LoVo (cell line): Measurements from ENCODE around the gene SUN2.

Source experiments
- DNase-seq: peaks from one replicate; pipeline ENCODE4 v3.0.0-alpha.2; 2016; ENCODE audit warnings: low spot score

Gene SUN2

DNA sequence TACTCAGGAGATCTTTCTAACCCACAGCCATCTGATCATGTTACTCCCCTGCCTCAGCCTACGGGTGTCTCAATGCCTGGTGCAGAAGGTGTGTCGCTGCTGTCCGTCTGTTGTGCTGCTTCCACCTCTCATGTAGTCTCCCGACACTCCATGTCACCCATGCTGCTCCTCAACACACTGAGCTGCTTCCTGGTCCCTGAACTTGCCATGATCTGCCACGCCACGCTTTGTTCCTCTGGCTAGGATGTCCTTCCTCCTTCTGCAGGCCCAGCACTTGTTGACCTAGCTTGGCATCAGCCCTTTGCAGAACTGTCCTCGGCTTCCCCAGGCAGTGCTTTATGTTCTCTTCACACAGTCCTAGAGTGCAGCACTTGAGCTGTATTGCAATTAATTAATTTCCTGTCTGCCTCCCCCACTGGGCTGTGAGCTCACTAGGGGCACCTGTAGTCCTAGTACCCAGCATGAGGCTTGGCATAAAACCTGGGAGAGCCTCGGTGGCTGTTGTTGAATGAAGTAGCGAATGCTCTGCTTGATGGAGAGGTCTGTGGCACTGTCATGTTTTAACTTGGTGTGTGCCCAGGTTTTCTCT lies 40.5 kb downstream of the SUN2 start:
- no peak for DNase-seq

DNA sequence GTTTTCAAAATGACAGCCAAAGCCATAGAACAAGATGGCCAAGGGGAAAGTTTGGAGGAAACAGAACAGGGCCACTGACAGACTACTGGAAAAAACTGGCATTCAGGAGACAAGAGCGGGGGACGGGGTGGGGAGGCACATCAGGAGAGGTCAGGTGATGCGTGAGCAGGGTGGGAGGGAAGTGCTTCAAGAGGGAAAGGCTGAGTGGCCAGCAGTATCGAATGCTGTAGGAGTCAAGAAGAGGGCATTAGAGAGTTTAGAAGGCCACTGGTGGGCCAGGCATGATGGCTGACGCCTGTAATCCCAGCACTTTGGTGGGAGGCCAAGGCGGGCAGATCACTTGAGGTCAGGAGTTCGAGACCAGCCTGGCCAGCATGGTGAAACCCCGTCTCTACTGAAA lies 41.9 kb downstream of the SUN2 start:
- DNase-seq: no peak

DNA sequence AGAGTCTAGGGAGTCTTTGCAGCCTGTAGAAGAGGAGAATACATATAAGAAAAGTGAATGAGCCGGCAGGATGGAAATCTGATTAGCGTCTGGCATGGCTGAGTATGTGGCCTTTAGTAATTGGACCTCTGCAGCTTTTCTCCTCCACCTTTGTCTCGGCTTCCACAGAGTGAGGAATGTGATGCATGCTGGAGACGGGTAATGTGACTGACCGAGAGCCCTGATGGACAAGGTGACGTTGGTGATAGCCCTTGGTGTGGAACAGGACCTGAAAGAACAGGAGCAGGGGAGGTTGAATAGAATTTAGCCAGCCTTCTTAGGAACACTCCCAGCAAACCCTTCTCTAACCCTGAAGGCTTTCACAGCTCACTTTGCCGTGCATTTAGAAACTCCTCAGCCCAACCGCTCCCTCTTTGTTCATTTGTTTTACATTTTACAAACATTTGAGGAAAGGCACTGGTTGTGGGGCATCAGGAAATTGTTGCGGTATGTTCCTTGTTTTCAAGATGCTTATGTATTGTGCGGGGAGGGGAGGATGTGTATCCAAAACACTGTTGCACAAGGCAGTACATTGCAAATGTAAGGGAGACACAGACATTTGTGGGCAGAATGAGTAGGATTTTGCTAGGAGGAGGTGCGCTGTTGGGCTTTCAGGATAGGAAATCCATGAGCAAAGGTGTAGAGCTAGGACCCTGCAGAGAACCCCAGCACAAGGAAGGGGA lies 43.2 kb downstream of the SUN2 start:
- no peak for DNase-seq

DNA sequence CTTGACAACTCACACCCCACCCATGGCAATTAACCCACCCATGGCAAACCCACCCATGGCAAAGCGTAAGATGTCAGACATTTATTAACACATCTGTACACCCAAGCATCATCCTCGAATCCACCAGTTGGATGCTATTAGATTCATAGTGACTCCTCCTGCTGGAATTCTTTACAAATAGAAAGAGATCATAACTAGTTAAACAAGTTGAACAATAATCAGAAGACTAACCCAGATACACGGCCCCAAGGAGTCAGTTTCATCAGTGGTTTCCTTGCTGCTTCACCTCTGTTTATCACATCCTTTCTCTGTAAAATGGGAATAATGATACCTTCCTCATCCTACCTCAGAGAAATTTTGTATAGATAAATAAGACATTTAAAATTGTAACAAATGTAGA lies 44.9 kb downstream of the SUN2 start:
- no peak for DNase-seq

DNA sequence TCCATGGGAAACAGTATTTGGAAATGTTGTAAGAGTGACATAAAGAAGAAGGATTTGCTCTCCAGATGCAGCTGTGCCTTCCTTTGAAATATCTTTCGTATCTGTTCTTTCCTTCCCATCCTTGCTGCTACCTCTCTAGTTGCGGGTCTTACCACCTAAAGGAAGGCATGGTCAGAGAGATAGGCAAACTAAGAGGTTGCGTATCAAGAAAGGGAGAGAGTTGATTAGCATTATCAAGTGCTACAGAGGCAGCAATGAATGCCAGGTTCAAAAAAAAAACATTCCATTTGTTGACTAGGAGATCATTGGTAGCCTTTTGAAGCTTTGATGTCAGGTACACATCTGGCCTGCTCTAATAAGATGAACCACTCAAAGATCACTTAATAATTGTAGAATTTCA lies 45.4 kb downstream of the SUN2 start:
- DNase-seq: no peak

DNA sequence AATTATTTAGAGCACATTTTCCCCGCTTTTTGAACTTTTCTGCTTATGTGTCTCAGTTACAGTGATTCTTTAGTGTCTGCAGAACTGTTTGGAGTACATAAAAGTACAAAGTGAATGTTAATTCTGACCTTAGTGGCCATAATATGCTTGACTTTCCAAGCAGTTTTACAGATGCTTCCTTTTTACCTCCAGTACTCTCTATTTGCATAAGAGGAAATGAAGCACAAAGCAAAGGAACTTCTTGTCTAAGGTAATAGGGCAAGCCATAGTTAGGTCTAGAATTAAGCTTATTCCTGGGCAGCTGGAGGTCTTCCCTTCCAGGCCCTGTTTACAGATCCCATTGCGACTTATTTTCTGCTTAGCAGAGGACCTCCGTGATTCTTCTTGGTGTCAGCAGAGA lies 46.5 kb downstream of the SUN2 start:
- DNase-seq: no peak

DNA sequence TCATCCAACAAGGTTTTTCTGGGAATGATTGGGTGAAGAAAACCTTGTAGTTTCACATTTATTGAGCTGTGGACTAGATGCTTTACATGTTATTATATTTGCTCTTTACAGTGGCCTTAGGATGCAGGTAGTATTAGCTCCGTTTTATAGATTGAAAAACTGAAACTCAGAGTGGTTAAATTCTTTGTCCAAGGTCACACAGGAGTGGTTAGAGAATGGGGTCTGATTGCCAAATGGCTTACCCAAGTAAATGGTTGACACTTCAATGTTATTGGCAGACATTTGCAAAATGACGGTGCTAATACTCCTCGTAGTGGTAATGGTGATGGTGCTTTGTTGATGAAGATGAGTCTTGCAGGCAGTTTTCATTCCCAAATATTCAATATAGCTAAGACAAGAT lies 47.8 kb downstream of the SUN2 start:
- DNase-seq: no peak

DNA sequence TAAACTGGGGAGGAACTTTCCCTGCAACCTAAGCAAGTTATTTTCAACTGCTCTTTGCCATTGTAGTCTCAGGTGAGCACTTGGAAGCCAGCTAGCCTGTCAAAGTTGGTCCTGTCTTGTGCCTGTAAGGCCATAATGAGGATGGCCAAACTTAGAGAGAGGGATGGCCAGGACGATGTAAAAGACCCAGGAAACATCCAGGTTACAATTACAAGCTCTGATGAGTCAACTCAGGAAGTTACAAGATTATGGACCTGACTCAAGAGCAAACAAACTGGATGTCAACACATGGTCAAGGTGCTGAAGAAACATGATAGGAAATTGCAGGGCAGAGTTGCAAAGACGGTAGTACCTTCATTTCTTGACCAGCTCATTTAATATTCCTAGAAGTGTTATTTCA lies 48.5 kb downstream of the SUN2 start:
- peak; percentile 80 for DNase-seq

DNA sequence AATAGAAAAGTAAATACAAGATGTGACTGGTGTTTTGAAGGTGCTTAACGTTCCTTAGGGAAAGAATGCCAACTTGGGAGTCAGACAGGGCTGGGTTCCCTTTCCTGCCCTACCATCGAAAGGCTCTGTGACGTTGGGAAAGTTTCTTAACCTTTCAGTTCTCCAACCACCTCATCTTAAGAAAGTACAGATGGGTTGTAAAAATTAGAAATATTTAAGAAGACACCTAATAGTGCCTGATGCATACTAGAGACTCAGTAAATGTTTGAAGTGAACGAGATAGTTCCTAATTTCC lies 49.0 kb downstream of the SUN2 start:
- no peak for DNase-seq

DNA sequence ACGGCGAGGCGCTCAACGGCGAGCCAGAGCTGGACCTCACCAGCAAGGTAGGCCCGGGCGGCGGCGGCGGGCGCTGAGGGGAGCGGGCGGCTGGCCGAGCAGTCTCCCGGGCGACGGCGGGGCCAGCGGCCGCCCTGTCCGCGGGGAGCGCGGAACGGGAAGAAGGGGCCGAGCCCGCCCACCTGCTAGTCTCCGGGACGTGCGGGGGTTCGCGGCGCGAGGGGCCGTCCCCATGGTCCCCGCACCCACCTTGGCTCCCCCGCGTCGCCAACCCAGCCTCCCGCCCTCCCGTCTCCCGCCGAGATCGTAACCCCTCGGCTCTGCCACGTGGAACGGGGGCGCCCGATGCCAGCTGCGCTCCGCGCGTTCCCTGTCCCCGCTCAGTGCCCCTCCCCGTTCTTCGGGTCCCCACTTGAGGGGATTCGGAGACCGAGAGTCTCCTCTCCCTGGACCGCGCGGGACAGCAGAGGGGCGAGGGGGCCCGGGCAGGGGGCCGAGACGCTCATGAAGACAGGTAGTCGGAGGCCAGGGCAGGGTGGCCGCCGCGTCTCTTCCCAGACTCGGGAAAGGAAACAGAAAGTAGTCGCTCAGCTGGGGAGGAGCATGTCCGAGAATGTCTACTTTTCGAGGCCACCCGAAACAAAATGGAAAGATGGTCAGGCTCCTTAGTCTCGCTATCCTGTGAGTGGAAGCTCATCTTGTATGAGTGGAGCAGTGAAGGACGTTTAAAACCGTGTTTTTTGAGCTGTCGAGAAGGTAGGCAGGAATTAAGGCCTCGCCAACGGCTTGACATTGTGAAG lies 49.5 kb downstream of the SUN2 start:
- DNase-seq: peak; percentile 18

DNA sequence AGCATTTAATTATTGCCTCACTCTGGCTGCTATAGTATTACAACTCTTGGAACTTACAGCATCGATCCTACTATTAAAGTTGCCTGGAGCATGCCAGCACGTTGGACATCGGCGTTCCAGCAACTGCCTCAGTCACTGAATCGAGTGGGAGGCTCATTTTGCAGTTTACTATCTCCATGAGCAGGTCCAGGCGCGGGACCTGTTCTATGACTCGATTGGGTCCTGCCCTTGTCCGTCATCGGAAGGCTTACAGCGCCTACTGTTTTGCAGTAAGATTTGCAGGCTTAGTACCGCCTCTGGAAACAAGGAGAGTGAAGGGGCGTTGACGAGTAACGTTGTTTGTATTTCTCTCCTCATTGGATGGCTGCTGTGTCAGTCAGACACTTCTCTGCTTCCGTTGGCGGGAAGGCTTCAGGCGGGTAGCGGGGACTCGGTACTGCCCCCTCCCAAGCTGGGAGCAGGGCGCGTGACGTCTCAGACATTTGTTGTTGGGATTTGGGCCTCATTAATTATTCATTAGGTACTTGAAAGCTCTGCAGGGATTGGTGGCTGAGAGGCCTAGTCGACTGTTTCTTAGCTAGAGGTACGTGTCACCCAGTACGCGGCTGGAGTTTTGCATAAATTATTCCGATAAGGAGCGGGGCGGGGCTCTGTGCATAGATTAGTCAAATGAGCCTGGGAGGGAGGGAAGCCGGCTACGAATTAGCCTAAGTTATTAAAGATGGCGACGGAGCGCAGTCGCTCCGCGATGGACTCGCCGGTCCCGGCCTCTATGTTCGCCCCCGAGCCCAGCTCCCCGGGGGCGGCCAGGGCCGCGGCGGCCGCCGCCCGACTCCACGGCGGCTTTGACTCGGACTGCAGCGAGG lies 50.3 kb downstream of the SUN2 start, which contains the start of gene GTPBP1:
TSS of gene GTPBP1 (plus strand) at position 710 of the 866 bp plus-strand sequence. CDS start at position 722, 12 bp downstream.
- DNase-seq: peak; percentile 100

DNA sequence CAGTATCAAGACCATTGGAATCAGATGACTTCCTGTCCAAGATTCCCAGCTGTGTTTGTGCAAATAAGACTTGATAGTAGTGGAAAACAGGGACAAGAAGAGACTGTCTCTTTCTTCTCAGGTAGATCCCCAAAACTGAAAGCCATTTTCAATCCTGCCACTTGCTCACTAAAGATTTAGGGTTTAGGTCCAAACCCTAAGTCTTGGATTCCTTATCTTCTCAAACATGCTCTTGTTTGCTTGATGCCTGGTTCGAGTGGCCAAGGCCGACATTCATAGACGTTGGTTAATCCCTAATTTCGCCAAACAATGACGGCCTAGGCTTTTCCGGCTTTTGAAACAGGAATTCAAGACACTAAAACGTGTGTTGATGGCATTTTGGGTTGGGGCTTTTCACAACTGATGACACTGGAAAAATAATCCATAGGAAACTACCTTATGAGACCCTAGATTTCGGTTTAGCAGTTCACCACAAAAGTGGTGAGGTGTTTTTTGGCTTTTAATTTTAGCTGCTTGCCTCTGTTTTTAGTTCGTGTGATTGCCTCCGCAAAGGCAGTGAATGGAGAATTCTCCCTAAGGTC lies 51.1 kb downstream of the SUN2 start:
- DNase-seq: no peak

DNA sequence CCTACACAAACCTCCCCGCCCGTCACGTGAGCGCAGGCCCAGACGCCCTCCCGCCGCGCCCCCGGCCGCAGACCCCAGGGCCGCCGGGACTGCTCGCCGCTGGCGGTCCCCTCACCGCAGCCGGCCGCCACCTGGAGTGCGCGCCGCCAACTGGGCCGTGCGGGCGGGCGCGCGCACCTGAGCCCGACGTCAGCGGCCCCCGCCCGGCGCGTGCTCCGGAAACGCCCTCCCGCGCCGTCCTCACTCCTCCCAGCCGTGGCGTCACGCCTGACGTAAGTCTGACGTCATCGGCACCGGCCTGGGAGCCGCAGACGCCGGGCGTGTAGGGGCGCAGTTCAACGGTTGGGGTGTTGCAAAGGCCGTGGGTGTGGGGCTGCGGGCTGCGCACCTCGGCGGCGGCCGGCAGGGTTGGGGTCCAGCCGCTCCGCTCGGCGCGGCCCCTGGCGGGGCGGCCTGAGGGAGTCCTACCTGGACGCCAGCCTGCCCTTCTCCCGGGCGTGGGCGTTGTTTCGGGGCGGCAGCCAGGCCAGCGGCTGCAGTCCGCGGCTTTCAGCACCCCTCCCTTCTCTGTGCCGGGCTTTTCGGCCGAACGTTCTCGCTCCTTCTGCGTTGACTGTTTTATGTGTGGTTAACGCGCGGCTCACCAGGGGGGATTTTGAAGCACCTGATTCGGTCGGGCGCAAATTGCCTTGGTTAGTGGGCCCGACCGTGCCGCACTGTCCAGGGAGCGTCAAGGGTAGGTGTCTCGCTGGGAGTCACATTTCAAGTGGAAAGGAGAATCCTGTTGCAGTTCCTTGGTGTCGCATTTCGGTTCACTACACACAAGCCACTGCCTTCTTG lies 54.8 kb downstream of the SUN2 start, which contains the start of gene JOSD1:
TSS of gene JOSD1 (minus strand) at position 155 of the 840 bp plus-strand sequence. CDS start 956 bp downstream, outside the sequence.
- DNase-seq: peak; percentile 92

DNA sequence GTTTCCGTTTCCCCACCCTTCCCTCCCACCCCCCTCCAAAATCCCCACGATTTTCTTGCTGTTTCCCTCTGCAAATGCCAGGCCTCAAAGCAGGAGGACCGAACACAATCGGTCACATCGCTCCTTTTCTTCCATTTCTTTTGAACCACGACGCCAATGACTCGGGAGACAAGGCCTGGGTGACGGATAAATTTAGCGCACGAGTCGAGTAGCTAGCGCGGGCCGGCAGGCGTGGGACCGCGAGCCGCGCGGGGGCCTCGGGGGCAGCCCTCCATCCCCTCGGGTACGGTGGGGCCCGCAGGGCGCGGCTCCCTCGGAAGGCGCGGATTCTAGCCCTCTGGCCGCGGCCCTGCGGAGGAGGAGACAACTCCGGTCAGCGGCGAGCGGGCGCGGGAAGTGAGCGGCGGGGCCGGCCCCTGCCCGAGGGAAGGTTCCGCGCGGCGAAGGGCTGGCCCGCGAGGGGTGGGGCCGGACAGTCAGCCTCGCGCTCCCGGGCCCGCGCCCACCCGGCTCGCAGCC lies 55.5 kb downstream of the SUN2 start:
- DNase-seq: peak; percentile 73

DNA sequence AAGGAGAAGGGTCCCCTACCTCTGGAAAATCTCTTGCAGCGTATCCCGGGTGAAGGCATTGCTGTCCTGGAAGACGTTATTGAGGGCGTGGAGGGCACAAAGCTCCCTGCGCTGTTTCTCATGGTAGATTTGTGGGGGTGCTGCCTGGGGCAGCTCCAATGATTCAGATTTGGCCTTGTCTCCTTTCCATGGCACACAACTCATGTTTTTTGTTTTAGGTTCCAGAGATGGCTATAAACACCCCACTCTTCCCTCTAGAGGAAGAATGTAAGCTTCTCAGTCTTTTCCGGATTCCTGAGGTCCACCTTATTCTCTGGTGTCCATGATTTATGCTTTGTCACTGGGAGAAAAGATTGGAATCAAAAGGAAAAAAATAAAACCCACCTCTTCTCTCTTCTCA lies 56.0 kb downstream of the SUN2 start:
- DNase-seq: no peak

DNA sequence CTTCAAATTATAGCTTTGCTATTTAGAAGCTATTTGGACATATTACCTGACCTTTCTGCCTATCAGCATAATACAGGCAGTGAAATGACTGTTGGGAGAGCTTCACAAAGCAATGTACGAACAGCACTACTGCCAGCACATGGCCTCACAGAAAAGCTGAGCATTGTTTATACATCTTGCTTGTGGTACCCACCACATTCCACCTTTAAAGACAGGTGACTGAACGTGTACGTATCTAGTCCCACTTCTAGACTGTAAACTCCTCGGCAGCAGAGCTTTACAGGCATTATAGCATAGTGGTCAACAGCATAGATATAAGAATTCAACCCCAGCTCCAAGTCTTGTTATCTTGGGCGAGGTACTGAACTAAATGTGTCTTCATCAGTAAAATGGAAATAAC lies 56.7 kb downstream of the SUN2 start:
- DNase-seq: no peak

DNA sequence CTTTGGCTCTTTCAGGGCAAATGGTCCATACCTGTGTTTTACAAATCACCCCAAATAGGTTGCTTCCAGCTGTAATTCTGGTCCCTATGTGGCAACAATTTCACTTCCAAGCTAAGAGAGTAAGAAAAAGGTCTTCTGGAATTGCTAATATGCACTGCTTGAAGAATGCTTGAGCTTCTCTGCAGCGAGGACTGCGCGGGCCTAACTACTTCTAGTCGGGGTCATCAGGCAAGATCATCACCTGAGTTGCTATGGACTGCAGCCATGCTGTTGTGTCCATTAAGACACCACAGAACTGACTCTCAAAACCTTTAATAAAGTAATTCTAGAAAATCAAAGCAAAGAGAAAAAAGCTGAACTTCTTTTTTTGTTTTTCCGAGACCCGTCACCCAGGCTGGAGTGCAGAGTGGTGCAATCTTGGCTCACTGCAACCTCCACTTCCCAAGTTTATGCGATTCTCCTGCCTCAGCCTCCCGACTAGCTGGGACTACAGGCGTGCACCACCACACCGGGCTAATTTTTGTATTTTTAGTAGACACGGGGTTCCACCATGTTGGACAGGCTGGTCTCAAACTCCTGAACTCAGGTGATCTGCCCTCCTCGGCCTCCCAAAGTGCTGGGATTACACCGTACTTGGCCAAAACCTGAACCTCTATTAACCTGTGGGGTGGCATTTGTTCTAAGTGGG lies 57.2 kb downstream of the SUN2 start:
- no peak for DNase-seq

DNA sequence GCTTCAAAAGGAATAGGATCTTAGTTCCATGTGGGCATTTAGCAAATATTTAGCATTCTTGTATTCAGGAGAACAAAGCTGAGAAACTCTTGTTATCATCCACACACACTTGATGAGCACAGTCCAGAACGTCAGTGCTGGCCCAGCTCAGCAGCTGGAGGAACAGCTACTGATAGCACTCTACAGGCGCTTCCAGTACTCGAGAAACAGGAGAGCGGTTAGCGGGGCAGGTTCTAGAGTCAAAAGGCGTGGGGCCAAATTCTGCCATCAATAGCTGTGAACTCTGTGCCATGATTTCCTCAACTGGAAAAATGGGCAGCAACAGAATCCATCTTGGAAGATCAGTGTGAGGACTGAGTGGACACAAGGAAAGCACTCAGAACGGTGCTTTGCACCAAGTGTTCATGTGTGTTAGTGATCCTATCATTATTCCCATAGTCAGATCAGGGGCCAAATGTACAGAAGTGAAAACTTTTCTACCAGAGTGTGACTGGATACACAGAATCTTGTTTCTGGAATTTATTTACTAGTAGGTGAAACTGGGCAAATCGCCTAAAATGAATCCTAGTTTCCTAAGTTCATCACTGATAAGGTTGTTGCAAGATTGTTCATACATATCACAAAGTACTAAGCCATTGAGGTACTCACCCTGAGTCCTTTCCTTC lies 58.2 kb downstream of the SUN2 start:
- DNase-seq: no peak

DNA sequence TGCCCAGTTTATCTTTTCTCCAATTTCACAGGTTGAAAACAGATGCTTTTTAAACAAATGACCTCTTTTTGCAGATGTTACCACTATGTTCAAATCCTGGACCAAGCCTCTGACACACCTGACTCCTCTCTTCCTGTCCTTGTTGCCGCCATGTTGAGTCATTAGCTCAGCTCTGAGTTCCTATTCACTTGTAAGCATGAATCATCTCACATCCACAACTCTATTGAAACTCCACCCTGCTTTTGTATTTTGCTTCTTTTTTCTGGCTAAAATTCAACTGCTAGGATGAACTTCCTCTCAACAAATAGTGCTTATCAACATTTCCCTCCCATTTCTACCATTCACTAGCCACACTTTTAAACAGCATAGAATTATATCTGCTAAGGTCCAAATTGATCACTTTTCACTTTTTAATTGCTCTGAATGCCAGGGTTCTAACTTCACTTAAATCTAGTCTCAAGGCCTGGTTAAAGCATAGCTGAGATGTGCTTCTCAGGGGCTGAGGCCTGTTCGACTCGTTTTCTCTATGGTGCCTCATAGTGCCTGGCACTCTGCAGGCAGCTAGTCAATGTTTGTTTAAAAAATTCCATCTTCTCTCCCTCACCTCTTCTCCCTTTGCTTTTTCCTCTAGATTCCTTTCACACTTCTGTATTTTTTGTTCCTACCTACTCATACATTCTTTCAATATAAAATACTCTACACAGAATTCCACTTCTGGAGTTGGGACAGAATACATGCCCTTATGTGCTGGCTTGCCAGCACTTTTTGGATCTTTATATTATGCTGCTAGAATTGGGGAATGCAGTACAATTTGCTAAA lies 59.0 kb downstream of the SUN2 start:
- DNase-seq: peak; percentile 58
